HTR-8/SVneo (cell line): ENCODE measurements around the gene MVB12B.

Experiments
- DNase-seq: peaks from one replicate; pipeline ENCODE4 v3.0.0; 2011; ENCODE audit warnings: low spot score, mixed read lengths; ENCODE audit not compliant: insufficient read length
- FAIRE-seq: peaks from 2 replicates; lab custom pipeline; 2011; peaks lifted over from hg19 to GRCh38; lab: Jason Lieb, UNC

MVB12B gene

DNA sequence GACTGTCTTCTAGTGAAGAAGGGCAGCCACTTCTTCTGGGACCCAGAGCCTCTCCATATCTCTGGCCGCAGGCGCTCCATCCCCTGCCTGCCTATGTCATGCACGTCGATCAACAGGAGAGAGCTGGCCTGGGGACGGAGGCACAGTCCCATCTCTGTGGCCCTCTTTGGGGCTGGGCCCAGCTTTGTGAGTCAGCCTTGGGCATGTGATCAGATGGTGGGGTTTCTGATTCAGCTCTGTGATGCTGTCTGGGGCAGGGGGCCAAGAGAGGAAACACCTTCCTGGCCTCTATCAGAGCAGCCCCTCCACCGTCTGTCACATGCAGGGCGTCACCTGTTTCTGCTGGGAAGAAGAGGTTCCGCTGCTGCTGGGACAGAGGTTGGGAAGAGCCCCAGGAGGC is 72.6 kb downstream of the MVB12B start:
- DNase-seq (no peak), FAIRE-seq (no peak)

- DNase-seq (no peak), FAIRE-seq (no peak)
These were observed 73.2 kb downstream of the MVB12B start for GRCh38 chr9:126399789-126400188.

DNA sequence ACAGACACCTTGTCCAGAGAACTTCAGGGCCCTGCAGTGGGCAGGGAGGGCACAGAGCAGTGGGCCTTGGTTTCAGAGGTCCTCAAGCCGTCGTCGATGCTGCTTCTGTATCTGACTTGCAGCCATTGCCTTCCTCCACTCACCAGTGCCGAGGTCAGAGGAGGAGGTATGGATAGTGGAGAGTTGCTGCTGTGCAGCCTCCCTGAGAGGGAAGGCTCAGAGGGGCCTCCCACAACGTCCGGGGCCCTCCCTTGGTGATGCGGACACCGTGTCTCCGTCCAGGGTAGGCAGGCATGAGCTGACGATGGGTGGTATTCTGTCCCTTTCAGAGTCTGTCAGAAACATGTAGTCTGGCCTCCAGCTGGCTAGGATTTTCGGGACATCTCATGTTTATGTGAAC is 73.9 kb downstream of the MVB12B start:
- DNase-seq (no peak), FAIRE-seq (no peak)

GRCh38 chr9:126401107-126401506 is 74.5 kb downstream of the MVB12B start:
- DNase-seq (no peak), FAIRE-seq (no peak)

GRCh38 chr9:126401581-126401980 is 75.0 kb downstream of the MVB12B start:
- FAIRE-seq (no peak), DNase-seq (no peak)

- FAIRE-seq: no peak
These were observed 76.8 kb downstream of the MVB12B start for GRCh38 chr9:126403397-126403796.

GRCh38 chr9:126404459-126404858 is 77.8 kb downstream of the MVB12B start:
- DNase-seq (no peak), FAIRE-seq (no peak)

More at GRCh38 chr9:126403397-126403796, 76.8 kb downstream of the MVB12B start:
- no peak for DNase-seq

- DNase-seq (no peak), FAIRE-seq (no peak)
These were observed 79.5 kb downstream of the MVB12B start for GRCh38 chr9:126406075-126406667.

DNA sequence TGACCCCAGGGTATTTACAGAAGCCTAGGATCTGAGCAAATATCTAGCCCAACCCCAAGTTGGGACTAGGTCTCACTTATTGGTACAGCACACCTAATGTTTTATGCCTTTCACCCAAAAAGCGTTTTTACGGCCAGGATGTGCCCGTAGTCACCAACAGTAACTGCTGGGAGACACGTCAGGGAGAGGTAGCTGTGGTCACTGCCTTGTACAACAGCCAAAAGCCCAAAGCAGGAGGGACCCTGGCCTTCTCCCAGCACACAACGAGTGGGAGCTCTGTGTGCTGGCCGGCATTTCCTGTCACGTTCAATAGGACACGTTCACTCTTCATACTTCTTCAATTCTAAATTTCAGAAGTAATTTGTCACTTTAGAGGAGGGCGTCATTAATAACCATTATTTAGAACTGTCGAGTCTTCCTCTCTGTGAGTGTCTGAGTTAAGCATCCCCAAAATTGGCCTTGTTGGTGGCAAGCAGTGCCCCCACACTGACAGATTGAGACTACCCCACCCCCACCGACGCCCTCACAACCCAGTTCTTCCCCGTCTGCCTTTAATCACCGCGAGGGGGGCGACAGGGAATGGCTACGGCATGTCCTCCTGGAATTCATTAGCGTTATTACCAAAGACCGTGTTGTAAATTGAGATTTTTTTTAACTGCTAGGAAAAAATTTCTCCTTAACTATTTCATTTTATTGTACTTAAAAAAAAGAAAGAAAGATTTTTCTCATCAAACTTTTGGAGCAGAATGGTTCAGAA is 80.7 kb downstream of the MVB12B start:
- DNase-seq (no peak), FAIRE-seq (no peak)

GRCh38 chr9:126408004-126408403 is 81.4 kb downstream of the MVB12B start:
- DNase-seq (no peak), FAIRE-seq (no peak)

- DNase-seq (no peak), FAIRE-seq (no peak)
These were observed 83.6 kb downstream of the MVB12B start for GRCh38 chr9:126410229-126410628.

- DNase-seq: no peak
- FAIRE-seq: no peak
These were observed 84.8 kb downstream of the MVB12B start for GRCh38 chr9:126411225-126411947.

GRCh38 chr9:126411948-126412284 is 85.3 kb downstream of the MVB12B start:
- DNase-seq (no peak), FAIRE-seq (no peak)

GRCh38 chr9:126412905-126413304 is 86.3 kb downstream of the MVB12B start:
- no peak for FAIRE-seq
- no peak for DNase-seq

DNA sequence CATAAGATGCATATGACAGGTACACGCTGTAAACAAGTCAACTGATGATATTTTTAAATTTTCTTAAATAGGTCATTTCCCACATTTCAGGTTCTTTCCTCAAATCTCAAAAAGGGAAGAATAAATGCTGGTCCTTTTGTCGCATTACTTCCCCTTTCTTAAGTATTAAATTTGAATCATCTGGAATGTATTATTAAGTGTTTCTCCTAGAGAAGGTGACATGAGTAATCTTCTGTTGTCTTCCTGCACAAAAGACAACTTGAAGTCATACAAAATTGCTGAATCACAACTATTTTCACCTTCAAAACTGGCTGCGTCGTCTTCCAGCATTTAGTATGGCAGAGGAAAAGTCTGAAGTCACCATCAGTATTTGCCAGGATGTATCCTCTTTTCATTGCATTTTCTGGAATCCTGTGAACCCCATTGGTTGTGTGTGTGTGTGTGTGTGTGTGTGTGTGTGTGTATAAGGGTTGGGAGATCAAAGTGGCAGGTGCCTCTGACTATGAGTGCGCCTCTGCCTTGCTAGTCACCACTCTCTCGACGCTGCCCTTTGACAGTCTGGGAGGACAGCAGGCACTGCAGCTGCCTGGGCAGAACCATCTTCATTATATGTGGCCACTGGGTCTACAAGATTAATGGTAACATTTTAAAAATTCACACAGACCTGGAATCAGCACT is 86.9 kb downstream of the MVB12B start:
- no peak for FAIRE-seq
- no peak for DNase-seq

DNA sequence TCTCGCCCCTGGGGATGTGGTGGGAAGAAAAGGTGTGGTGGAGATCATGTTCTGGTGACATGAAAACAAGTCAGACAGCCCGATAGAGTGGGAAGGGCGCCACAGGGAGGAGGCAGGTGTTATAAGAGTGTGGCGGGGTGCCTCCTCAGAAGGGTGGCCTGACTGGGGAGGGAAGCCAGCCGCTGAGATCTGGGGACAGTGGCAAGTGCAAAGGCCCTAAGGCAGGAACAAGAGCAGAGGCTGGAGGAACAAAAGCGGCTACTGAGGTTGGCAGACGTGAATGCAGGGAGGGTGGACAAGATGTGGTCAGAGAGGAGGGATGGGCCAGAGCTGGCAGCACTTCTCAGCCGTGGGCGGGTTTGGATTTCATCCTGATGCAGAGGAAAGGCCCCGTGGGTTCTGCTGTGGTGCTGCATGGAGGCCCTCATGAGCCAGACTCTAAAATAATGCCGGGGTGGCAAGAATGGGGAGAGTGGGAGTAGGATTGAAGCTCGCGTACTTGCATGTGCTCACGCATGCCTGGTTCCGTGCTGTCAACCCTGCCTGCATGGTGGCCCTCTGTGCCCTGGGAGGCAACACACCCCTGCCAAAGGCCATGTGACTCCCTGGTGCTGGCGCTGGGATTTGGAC is 89.2 kb downstream of the MVB12B start:
- no peak for FAIRE-seq

GRCh38 chr9:126417043-126417442 is 90.4 kb downstream of the MVB12B start:
- DNase-seq (no peak), FAIRE-seq (no peak)

More for the DNA sequence above, 89.2 kb downstream of the MVB12B start:
- no peak for DNase-seq

- FAIRE-seq (no peak), DNase-seq (no peak)
These were observed 91.1 kb downstream of the MVB12B start for GRCh38 chr9:126417684-126418083.

DNA sequence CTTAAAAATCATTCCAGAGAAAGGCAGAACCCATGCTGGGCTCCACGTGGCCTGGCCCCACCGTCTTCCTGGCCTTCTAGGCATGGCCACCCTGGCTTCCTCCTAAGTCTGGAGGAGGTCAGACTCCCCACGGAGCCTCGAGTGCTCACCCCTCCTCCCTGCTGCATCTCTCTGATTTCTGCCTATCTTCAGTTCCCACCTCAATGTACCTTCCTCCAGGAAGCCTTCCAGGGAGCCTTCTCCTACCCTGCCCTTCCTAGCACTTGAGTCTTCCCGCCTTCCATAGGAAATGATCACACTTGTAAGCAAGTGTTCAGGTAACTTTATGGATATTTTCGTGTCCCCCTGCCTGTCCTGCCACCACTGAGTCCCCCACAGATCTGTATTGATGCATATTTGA is 92.0 kb downstream of the MVB12B start:
- no peak for FAIRE-seq

GRCh38 chr9:126419475-126419874 is 92.8 kb downstream of the MVB12B start:
- no peak for DNase-seq
- FAIRE-seq: no peak

More for the DNA sequence above, 92.0 kb downstream of the MVB12B start:
- DNase-seq: no peak
